Cortex of kidney (tissue), 1 donor: Measurements from ENCODE around the gene CASP9.
"Not testable (repeated sequence)": the region's sequence is repeated elsewhere in the genome, so short reads cannot be mapped to it uniquely, and the experiment has no call there.

Source experiments
- DNase-seq: peaks from one replicate; lab custom pipeline; 2025; lab: John Stamatoyannopoulos, UW

Gene CASP9

GRCh38 chr1:15469361-15469760, 54.7 kb downstream of the CASP9 start:
- DNase-seq, result no peak

GRCh38 chr1:15468145-15468544, 55.9 kb downstream of the CASP9 start:
- DNase-seq, result no peak

- DNase-seq, result not testable (repeated sequence)
Observed at GRCh38 chr1:15466955-15467625, 56.9 kb downstream of the CASP9 start.

- DNase-seq, result no peak
Observed at GRCh38 chr1:15465674-15466073, 58.3 kb downstream of the CASP9 start.

GRCh38 chr1:15463926-15464322, 60.1 kb downstream of the CASP9 start:
- not testable (repeated sequence) for DNase-seq

- DNase-seq, result not testable (repeated sequence)
Observed at GRCh38 chr1:15463064-15463800, 60.8 kb downstream of the CASP9 start.

- DNase-seq, result no peak
Observed at GRCh38 chr1:15460708-15461095, 63.3 kb downstream of the CASP9 start.

- DNase-seq, result no peak
Observed at GRCh38 chr1:15459771-15460707, 64.0 kb downstream of the CASP9 start.

GRCh38 chr1:15458388-15458787, 65.6 kb downstream of the CASP9 start:
- not testable (repeated sequence) for DNase-seq

- DNase-seq, result no peak
Observed at GRCh38 chr1:15457585-15457984, 66.4 kb downstream of the CASP9 start.

- no peak for DNase-seq
Observed at GRCh38 chr1:15456313-15456954, 67.6 kb downstream of the CASP9 start, which contains the start of gene CELA2A. Gene CELA2A (plus strand): TSS chr1:15456732. CDS start chr1:15456754, 22 bp downstream.

- DNase-seq, result no peak
Observed at GRCh38 chr1:15455522-15455921, 68.5 kb downstream of the CASP9 start.

- no peak for DNase-seq
Observed at GRCh38 chr1:15454256-15454655, 69.8 kb downstream of the CASP9 start.

- DNase-seq, result no peak
Observed at GRCh38 chr1:15453734-15454133, 70.3 kb downstream of the CASP9 start.

- DNase-seq, result no peak
Observed at GRCh38 chr1:15452866-15453571, 71.0 kb downstream of the CASP9 start.

- no peak for DNase-seq
Observed at GRCh38 chr1:15452216-15452615, 71.8 kb downstream of the CASP9 start.

- DNase-seq, result no peak
Observed at GRCh38 chr1:15451014-15451722, 72.8 kb downstream of the CASP9 start.

GRCh38 chr1:15449567-15449966, 74.4 kb downstream of the CASP9 start:
- no peak for DNase-seq

- DNase-seq, result no peak
Observed at GRCh38 chr1:15448877-15449462, 75.0 kb downstream of the CASP9 start.

GRCh38 chr1:15446212-15446611, 77.8 kb downstream of the CASP9 start:
- DNase-seq, result no peak
